SIG-M5 treated with dmso at 0.1 percent for 504 hours (cell line): Measurements from ENCODE around the gene PPIP5K2.
"Not testable (repeated sequence)": the region's sequence is repeated elsewhere in the genome, so short reads cannot be mapped to it uniquely, and the experiment has no call there.

Source experiments
- DNase-seq: peaks from one replicate; lab custom pipeline; 2025; ENCODE audit not compliant: unreplicated experiment; lab: John Stamatoyannopoulos, UW

The PPIP5K2 gene

DNA sequence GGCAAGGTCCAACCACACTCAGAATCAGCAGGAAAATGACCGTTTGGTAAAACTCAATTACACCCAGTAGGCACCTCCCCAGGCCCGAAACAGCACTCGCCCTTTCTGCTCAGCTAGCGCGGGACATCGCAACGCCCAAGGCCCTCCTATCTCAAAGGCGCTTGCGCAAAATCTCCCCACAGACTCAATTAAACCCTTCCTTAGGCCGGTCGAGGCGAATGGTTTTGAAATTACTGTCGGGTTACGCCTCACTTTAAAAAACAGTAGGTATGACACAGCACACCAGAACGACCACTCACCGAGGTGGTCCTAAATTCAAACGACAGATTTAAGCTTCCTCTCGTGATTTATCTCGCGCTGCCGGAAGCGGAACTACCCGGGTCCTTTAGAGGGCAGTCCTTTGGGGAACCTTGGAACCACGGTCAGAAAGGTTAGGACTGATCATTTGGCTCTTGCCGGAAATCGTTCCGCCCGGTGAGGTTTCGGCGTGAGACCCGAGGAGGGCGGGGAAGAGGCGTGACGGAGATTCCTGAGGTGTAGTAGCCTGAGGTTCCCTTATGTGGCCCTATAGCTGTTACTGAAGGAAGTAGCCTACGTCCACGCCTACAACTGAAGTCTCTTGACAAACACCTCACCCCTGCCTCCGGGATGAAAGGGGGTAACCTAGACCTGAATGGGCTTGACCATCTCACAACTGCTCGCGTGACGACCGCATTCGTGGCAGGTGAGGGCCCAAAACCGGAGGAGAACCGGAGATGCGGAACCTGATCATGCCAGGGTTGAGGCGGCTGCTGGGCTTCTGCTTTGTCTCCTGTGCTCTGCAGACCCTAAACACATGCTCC lies at the start of gene PPIP5K2, which contains the start of gene GIN1:
PPIP5K2 (plus strand) TSS at position 537 of the 842 bp plus-strand sequence. CDS start 9,289 bp downstream, outside the sequence.
GIN1 (minus strand) TSS at position 374 of the 842 bp plus-strand sequence. CDS start 11,431 bp downstream, outside the sequence.
- DNase-seq, result peak; percentile 99

GRCh38 chr5:103073500-103073899 lies 46.6 kb upstream of the PPIP5K2 start:
- DNase-seq, result not testable (repeated sequence)

GRCh38 chr5:103075442-103075841 lies 44.7 kb upstream of the PPIP5K2 start:
- no peak for DNase-seq

DNA sequence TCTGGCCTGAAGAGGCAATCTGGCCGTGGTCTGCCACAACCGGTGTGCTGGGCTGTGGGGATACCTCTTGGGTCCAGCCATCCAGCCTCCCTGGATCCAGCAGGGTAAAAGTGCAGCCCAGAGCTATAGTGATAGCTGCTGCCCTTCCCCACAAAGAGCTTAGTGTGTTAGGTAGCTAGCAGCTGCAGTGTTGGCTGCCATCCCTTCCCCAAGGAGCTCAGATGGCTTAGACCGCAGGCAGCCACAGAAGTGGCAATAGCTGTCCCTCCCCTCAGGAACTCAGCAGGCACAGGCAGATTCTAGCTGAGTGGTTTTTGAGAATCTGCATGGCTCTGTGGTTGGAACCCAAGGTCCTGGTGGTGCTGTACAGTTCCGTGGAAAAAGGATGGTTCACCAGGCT lies 40.3 kb upstream of the PPIP5K2 start:
- DNase-seq, result no peak

DNA sequence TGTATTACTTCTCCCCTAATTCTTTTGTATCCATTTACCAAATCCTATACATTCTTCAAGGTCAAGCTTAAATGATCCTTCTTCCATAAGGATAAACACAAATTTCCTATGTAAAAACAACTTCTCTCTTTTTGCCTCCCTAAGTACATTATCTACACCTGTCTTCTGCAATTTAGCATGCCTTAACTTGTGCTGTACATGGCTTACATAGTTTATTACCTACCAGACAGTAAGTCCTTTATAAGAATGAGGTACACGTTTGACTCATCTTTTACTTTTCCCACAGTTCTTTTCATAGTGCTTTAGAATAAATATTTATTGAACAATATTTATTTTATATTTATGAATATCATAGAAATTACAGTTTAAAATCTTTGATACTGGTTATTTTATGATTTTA lies 33.6 kb upstream of the PPIP5K2 start:
- DNase-seq, result no peak

DNA sequence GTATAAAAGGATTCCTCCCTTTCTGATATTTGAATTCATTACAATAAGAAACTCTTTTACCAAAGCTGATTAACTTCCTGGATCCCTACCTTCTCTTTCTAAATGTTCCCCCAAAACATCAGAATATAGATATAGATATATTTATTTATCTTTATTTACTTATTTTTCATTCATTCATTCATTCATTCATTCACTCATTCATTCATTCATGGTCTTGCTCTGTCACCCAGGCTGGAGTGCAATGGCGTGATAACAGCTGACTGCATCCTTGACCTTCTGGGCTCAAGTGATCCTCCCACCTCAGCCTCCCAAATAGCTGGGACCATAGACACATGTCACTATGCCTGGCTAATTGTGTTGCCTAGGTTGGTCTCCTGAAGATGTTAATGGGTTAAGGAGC lies 30.8 kb upstream of the PPIP5K2 start:
- DNase-seq, result no peak

DNA sequence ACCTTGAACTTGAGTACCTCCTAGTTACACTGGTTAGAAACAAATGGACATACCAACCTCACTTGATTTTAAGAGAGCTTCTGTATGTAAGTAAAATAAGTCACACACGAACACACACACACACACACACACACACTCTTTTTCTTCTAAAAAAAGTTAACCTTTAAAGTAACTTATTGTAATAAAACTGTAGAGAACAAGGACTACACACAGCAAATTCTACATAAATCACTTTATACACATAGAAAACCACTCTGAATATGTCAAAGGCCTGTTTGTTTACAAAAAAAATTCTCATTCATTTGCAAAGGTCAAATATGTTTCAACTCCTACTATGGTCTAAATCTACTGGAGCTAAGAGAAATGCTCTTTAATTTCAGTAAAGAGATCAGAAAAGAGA lies 29.3 kb upstream of the PPIP5K2 start:
- no peak for DNase-seq

- no peak for DNase-seq
Observed at GRCh38 chr5:103092676-103093075, 27.4 kb upstream of the PPIP5K2 start.

GRCh38 chr5:103093727-103094126 lies 26.4 kb upstream of the PPIP5K2 start:
- DNase-seq, result no peak

GRCh38 chr5:103094737-103095136 lies 25.4 kb upstream of the PPIP5K2 start:
- DNase-seq, result no peak

DNA sequence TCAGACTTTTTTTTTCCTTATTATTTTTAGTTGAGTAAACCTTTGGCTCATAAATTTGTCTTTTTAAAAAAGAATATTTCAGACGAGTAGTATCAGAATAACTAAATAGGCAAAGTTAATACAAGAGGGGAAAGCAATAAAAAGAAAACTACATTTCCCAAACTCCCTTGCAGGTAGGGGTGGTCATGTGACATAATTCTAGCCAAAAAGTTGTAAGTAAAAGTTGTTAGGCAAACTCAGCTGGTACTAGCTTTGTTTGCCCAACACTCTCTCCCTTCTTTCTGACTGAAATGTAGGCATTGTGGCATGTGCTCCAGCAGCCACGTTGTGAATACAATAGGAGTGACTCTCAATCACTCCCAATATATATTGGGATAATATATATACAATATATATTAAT lies 21.1 kb upstream of the PPIP5K2 start:
- DNase-seq, result peak; percentile 27

DNA sequence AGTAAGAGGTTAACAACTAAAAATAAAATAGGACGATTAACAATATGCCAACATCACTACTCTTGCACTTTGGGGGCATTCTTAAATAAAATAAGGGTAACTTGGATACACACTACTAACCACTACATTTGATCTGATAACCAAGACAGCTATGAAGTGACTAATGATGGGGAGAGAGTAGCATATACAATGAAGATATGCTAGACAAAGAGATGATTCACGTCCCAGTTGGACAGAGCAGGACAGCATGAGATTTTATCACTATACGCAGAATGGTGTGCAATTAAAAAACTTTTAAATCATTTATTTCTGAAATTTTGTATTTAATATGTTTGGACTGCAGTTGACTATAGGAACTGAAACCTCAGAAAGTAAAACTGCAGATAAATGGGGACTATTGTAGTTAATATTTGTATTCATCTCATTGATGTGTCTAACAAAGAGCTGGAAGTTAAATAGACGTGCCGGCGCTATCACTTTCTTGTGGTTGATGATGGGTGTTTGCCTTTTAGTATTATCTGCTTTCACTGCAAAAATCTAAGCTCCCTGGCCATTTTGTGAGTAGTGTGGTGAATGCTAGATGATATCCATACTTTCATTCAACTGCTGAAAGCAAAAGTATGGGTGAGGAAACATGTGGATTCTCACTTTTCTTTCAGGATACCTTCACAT lies 18.9 kb upstream of the PPIP5K2 start:
- DNase-seq, result no peak

DNA sequence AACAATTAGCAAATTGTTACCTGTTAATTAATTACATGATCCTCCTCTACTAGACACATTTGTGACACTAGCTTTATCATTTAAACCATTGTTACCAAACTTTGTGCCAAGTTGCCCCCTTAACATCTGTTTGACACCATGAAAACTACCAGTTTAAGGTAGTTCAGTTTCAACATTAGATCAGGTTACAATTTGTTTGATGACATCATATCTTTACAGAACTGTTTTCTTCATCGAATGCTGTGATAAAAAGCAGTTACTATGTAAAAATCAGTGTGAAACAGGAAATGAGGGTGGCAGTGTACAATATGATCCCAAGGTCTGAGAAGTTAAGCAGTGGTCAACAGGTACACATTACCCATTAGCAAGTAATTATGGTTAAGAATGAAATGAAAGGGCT lies 17.9 kb upstream of the PPIP5K2 start:
- no peak for DNase-seq

DNA sequence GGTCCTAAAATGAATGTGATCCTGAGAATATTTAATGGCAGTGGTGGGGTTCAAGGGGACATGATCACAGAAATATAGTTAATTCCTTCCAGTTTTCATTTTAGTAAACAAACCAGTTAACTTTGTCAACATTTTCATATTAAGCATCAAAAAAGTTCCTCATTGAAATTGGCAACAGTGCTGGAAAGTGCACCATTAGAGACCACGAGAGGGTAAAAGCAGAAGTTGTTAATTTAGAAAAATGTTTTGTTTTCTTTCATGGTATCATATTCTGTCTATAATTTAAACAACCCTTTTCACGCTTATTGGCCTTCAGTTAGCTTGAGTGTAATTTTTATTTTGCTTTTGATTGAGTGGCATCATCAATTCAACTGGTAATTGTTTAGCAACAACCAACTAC lies 12.0 kb upstream of the PPIP5K2 start:
- no peak for DNase-seq

DNA sequence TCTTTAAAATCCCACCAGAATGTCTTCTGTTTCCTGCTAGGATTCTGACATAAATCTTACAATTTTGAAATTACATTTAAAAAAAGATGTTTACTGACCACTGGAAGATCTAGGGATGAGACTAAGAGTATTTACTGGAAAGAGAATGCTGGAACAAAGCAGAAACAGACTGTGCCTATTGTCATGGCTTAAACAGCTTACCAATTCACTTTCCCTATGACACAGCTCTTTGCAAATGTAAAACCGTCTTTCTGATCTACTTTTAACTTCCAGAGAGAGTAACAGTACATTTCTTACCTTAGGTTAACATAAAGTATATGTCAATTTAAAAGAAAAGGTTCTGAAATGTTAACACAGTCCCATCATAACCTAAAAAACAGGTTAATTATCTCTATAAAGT lies 10.8 kb upstream of the PPIP5K2 start:
- no peak for DNase-seq

- DNase-seq, result no peak
Observed at GRCh38 chr5:103110403-103110802, 9.7 kb upstream of the PPIP5K2 start.

DNA sequence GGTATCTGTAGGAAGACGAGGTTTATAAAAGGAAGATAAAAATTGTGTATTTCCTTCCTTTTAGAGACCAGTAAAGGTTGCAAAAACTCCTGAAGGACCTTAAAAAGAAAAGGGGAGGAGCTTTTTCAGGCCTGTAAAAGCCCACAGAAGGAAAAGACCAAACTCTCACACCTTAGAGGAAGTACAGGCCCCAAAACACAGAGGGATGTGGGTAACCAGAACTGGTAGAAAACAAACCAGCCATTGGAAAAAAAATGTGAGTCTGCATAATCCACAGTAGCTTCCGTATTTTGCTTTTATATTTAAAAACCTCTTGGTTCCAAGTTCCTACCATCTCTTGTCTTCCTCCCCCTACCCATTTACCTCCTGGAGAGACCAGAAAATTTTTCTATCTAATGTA lies 8.6 kb upstream of the PPIP5K2 start:
- peak; percentile 88 for DNase-seq

DNA sequence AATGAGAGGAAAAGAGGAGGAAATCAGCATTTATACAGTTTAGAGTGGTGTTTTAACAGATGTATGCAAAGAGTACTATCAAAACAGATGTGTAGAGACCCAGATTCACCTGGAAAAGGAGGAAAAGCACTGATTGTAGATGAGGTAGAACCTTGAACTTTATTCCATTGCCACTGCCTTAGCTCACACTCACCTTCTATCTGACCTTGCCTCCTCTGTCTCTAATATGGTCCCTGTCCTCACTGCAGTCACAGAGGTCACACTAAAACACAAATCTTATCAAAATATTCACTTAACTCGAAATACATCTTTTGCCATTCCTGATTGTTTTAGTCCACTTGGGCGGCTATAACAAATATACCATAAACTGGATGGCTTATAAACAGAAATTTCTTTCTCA lies 7.2 kb upstream of the PPIP5K2 start:
- no peak for DNase-seq

DNA sequence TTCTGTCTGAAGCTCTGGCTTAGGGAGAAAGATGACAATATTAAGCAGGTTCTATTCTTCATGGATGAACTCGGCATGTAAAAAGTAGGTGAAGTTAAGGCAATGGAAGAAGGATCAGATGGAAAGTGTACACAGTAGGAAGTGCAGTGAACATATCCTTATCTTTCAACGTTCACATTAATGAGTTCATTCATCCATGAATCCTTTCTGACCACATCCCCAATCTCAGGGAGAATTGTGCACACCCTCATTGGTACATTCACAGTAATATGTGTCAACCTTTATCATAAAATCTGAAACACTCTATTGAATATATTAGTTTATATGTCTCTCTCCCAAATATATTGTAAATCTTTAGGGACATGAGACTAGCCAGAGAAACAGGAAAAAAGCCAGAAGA lies 5.7 kb upstream of the PPIP5K2 start:
- no peak for DNase-seq

GRCh38 chr5:103117471-103117991 lies 2.6 kb upstream of the PPIP5K2 start:
- no peak for DNase-seq

DNA sequence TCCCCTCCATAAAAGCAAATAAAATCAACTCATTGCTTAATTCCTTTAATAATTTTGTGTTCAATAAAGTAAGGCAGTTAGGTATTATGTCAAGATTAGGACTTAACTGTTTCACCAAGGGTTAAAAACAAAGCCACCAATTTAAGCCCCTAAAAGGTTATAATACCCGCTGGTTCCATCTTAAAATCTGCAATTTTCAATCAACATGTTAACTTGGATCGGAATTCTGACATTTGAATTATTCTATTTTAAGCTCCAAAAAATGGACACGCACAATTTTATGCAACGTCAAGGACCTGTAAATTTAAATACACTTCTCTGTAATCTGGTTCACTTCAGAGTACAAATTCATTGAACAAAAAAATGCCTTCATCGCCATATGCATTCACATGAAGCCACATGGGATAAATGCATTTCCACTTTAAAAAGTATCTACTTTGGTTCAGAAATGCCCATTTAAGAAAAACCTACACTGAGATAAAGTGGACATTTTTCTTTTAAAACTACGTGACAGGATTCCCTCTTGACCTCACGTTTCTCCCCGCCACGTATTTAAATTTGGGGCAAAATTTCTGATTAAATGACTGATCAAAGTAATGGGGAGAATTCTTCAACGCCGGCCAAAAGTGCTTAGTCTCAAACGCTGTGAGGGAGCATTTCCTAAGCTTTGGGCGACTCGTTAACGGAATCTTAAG lies 884 bp upstream of the PPIP5K2 start:
- DNase-seq, result peak; percentile 43
